ENCODE data around the gene SORBS1. TPM values are rescaled to one million over a fixed set of nuclear protein-coding genes. Genes with fewer than 3 reads are reported as not detected.

Gene SORBS1
- total and polyA plus RNA-seq, 2 donors (not counting 3 experiments of a cell fraction or from before 2014, with no cell fraction given) = 2.0 to 7.9 TPM

DNA sequence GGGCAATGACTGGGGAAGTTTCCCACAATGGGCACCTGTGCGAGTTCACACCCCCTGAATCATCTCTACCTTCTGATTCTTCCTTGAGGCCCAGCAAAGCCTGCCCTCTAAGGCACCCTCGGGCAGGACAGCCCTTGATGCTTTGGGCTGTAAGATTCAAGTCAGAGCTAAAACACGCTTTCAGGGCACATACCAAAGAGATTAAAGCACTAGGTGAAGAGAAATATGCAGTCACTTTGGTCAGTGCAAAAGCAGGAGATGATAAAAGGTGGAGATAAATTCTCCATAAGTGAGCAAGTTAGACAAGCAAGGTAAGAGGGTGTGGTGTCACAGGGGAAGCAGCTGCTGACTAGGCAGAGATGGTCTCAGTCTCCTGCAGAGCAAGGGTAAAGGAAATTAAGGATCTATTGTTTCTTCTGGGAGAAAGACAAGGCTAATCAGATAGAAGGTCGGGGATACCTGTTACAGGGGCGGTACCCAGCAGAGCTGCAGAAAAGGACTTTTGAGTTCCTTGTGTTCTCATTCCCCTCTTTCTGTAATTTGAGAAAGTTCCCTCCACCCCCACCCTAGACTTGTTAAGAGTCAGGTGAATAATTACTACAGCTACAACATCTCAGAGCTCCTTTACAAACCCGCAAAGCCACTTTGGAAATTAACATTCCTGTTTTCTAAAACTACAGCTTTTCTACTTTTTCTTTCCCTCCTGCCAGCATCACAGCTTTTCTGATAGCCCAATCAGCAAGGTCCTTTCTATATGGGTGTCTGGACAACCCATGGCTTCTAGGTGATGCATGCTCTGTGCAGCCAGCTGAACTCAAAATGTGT lies 296.7 kb downstream of the SORBS1 start:
- no peak overlapping the region for H3K9ac ChIP-seq (replicated peaks; ENCODE audit: extremely low read depth, insufficient read depth, low read length)
- DNase-seq (ENCODE audit: low read depth, low spot score) = no peak
- no peaks in the 10 kb centered on the region for H4K20me1 ChIP-seq (replicated peaks; ENCODE audit: control insufficient read depth, extremely low read depth, insufficient read depth, low read length)
- no peak overlapping the region for H3K27ac ChIP-seq (ENCODE audit: insufficient read depth, low read depth, low read length)
- peaks cover 0 to 10% of the 10 kb centered on the region in 2 experiments for H3K36me3 ChIP-seq (ENCODE audit: control insufficient read depth in 2 of 2, extremely low read depth in 1 of 2, insufficient read depth in 2 of 2, low read length in 2 of 2)
- no peaks in the 10 kb centered on the region for H3K9me3 ChIP-seq (replicated peaks; ENCODE audit: control insufficient read depth, insufficient read depth, low read length)
- H3K4me2 ChIP-seq (ENCODE audit: insufficient read depth, low read length) = no peak overlapping the region
- POLR2A ChIA-PET = no interaction called here
- H3K79me2 ChIP-seq (ENCODE audit: control insufficient read depth, insufficient read depth, low read length) = no peaks in the 10 kb centered on the region
- peaks cover 38% of the 10 kb centered on the region for H3K4me1 ChIP-seq (ENCODE audit: control insufficient read depth, extremely low read depth, insufficient read depth, low read length)
- no peak overlapping the region for H3K4me3 ChIP-seq (replicated peaks in 1 of 3; ENCODE audit: insufficient read depth in 1 of 3, low read depth in 1 of 3, low read length in 3 of 3)
- CTCF ChIA-PET = interaction anchor here (1.2 kb wide), 2 partner anchors 17 to 25 kb away, joined by 3 read pairs; no protein-coding TSS in a partner anchor
- no TSS peak for BruUV-seq (replicated peaks)
- H3K27me3 ChIP-seq (ENCODE audit: control insufficient read depth in 2 of 2, insufficient read depth in 2 of 2, low read length in 2 of 2) = no peaks in the 10 kb centered on the region
- dilution Hi-C loops (cut with MboI; ENCODE audit: extremely low pct_ligation_motif_present, low sequenced_read_pairs) = no loop called here
- H3K9me1 ChIP-seq (replicated peaks; ENCODE audit: control insufficient read depth, extremely low read depth, insufficient read depth, low read length) = no peaks in the 10 kb centered on the region
- H2AFZ ChIP-seq (ENCODE audit: low read depth, low read length) = no peak overlapping the region
- FAIRE-seq = no peak
- intact Hi-C loops (cut with micrococcal nuclease) = no loop called here
- no peak for TF ChIP-seq CTCF (IDR thresholded peaks at IDR 0.05; ENCODE audit: extremely low read depth in 1 of 2, insufficient read depth in 1 of 2, low read depth in 1 of 2, low read length in 2 of 2)
- TF ChIP-seq POLR2A (IDR thresholded peaks at IDR 0.05; ENCODE audit: low read depth, low read length) = no peak
- no peak for TF ChIP-seq GATA2 (IDR thresholded peaks at IDR 0.05; ENCODE audit: insufficient read depth, insufficient read length, low read depth, low read length)
- TF ChIP-seq JUN (IDR thresholded peaks at IDR 0.05; ENCODE audit: borderline replicate concordance, insufficient read depth, insufficient read length, low read depth) = no peak
- TF ChIP-seq MYC (IDR thresholded peaks at IDR 0.05; ENCODE audit: low read depth, low read length) = no peak

DNA sequence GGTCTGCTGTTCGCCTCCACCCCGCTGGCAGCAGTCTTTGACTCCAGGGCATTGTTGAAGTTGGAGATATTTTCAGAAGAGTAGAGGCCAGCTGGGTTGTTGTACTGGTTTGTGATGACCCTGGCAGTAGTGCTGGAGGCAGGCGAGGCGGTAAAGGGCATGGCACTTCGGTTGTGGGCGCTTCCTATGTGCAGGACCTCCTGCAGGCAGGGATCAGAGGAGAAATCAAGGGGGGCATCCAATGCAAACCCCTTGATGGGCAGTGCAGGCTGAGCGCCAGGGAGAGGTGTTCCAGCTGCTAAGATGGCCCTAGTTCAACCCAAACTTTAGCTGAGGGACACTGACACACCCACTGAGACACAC lies 297.3 kb downstream of the SORBS1 start:
- Histone ChIP-seq H2AFZ (ENCODE audit: low read depth, low read length) (no peak overlapping the region), H3K4me1 (ENCODE audit: control insufficient read depth, extremely low read depth, insufficient read depth, low read length) (peaks cover 35% of the 10 kb centered on the region), H4K20me1 (replicated peaks; ENCODE audit: control insufficient read depth, extremely low read depth, insufficient read depth, low read length) (no peaks in the 10 kb centered on the region), H3K27ac (ENCODE audit: insufficient read depth, low read depth, low read length) (no peak overlapping the region), H3K9ac (replicated peaks; ENCODE audit: extremely low read depth, insufficient read depth, low read length) (no peak overlapping the region), H3K27me3 (ENCODE audit: control insufficient read depth in 2 of 2, insufficient read depth in 2 of 2, low read length in 2 of 2) (no peaks in the 10 kb centered on the region), H3K36me3 (ENCODE audit: control insufficient read depth in 2 of 2, extremely low read depth in 1 of 2, insufficient read depth in 2 of 2, low read length in 2 of 2) (peaks cover 0 to 10% of the 10 kb centered on the region in 2 experiments), H3K9me1 (replicated peaks; ENCODE audit: control insufficient read depth, extremely low read depth, insufficient read depth, low read length) (no peaks in the 10 kb centered on the region), H3K4me2 (ENCODE audit: insufficient read depth, low read length) (no peak overlapping the region), H3K79me2 (ENCODE audit: control insufficient read depth, insufficient read depth, low read length) (no peaks in the 10 kb centered on the region), H3K4me3 (replicated peaks in 1 of 3; ENCODE audit: insufficient read depth in 1 of 3, low read depth in 1 of 3, low read length in 3 of 3) (no peak overlapping the region), H3K9me3 (replicated peaks; ENCODE audit: control insufficient read depth, insufficient read depth, low read length) (no peaks in the 10 kb centered on the region)
- BruUV-seq (replicated peaks) = no TSS peak
- no peak for TF ChIP-seq POLR2A (IDR thresholded peaks at IDR 0.05; ENCODE audit: low read depth, low read length)
- TF ChIP-seq MYC (IDR thresholded peaks at IDR 0.05; ENCODE audit: low read depth, low read length) = no peak
- TF ChIP-seq EZH2 (IDR thresholded peaks at IDR 0.05; ENCODE audit: borderline replicate concordance, low read depth, low read length, severe bottlenecking) = no peak
- TF ChIP-seq POLR2AphosphoS5 (IDR thresholded peaks at IDR 0.05; ENCODE audit: insufficient read depth, low read depth, low read length) = no peak
- no peak for TF ChIP-seq GATA2 (IDR thresholded peaks at IDR 0.05; ENCODE audit: insufficient read depth, insufficient read length, low read depth, low read length)
- no peak for TF ChIP-seq JUN (IDR thresholded peaks at IDR 0.05; ENCODE audit: borderline replicate concordance, insufficient read depth, insufficient read length, low read depth)
- no peak for TF ChIP-seq MAX (IDR thresholded peaks at IDR 0.05; ENCODE audit: insufficient read depth, insufficient read length)
- TF ChIP-seq FOS (IDR thresholded peaks at IDR 0.05; ENCODE audit: borderline replicate concordance, insufficient read depth, low read length) = no peak
- TF ChIP-seq CTCF (IDR thresholded peaks at IDR 0.05; ENCODE audit: extremely low read depth in 1 of 2, insufficient read depth in 1 of 2, low read depth in 1 of 2, low read length in 2 of 2) = no peak
- POLR2A ChIA-PET = no interaction called here
- dilution Hi-C loops (cut with MboI; ENCODE audit: extremely low pct_ligation_motif_present, low sequenced_read_pairs) (no loop called here), intact Hi-C loops (cut with micrococcal nuclease) (no loop called here)
- DNase-seq (ENCODE audit: low read depth, low spot score) = no peak
- FAIRE-seq = no peak
- CTCF ChIA-PET = no interaction called here

Data from endothelial cell of umbilical vein (primary cell).